ENCODE data around the gene KLRC3.
"Not testable (repeated sequence)": the region's sequence is repeated elsewhere in the genome, so short reads cannot be mapped to it uniquely, and the experiment has no call there.

The KLRC3 gene

DNA sequence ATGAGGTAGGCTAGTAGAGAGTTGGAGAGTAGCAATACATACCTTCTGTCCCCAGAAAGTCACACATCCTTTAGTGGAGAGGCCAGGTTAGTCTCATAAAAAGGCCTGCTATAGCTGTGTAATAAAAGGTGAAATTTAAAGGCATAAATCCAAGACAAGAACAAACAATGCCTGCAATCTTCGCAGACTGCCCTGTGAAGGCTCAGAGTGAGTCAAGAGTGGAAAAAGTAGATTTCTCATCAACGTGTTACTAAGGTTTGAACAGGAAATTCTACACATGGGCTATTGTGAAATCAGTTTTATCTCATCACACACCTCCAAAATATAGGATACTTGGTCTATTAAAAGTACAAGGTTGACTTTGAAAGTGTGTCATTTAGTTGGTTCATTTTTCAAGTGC is 32.8 kb upstream of the KLRC3 start, which contains the start of gene KLRC1:
Gene KLRC1 (minus strand): TSS at position 222 of the 400 bp plus-strand sequence. CDS start 2,221 bp downstream, outside the sequence.
- H3K27ac ChIP-seq (ENCODE audit: low read depth, low read length) = no peak within 1 kb of the TSS
- TF ChIP-seq CTCF (IDR thresholded peaks at IDR 0.05; ENCODE audit: low read depth, low read length, poor library complexity, severe bottlenecking) = no peak
- no peak for TF ChIP-seq EZH2phosphoT487 (IDR thresholded peaks at IDR 0.05; ENCODE audit: borderline replicate concordance, low read length)
- H3K36me3 ChIP-seq (ENCODE audit: control insufficient read depth, low read length) = no peaks in the 10 kb centered on the region
- H3K9me3 ChIP-seq (ENCODE audit: control insufficient read depth, insufficient read depth, low read length) = peaks cover 10% of the 10 kb centered on the region; the same call in 1 of the 2 replicates
- no peaks in the 10 kb centered on the region for H3F3A ChIP-seq (ENCODE audit: control insufficient read depth, insufficient read depth)
- no peaks in the 10 kb centered on the region for H4K20me1 ChIP-seq (ENCODE audit: control insufficient read depth, insufficient read depth, low read depth, low read length)
- H3K4me1 ChIP-seq (ENCODE audit: control insufficient read depth, low read length) = peaks cover 7% of the 10 kb centered on the region
- H3K79me2 ChIP-seq (ENCODE audit: control insufficient read depth, low read length) = no peaks in the 10 kb centered on the region
- no peaks in the 10 kb centered on the region; the same call in 1 of the 2 replicates for H3K9me2 ChIP-seq (replicated peaks; ENCODE audit: control insufficient read depth, low read length)
- H3K4me3 ChIP-seq (ENCODE audit: low read length) = no peak within 1 kb of the TSS
- no peaks in the 10 kb centered on the region for H3K27me3 ChIP-seq (ENCODE audit: control insufficient read depth, low read length)
- no peak within 1 kb of the TSS for H3K4me2 ChIP-seq (ENCODE audit: low read length)

DNA sequence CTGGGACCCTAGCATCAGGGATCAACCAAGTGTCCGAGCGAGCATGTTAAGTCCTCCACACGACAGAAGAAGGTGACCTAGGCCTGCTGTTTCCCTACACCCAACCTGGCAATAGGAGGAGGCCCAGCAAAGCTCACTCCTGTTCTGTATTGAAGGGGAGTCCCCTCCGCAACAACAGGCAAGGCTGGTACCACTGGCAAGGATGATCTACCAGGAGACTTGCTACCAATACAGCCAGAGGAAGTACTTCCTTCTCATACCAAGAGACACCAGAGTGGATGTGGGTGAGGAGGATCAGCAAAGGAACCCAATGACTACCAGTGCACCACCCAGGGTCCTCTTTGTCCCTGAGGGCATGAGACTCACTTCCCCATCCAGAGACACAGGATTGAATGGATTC is 27.8 kb upstream of the KLRC3 start:
- H3K9me2 ChIP-seq (replicated peaks; ENCODE audit: control insufficient read depth, low read length) = no peaks in the 10 kb centered on the region; the same call in 1 of the 2 replicates
- H3K9me3 ChIP-seq (ENCODE audit: control insufficient read depth, insufficient read depth, low read length) = no peaks in the 10 kb centered on the region
- TF ChIP-seq EZH2phosphoT487 (IDR thresholded peaks at IDR 0.05; ENCODE audit: borderline replicate concordance, low read length) (no peak), CTCF (IDR thresholded peaks at IDR 0.05; ENCODE audit: low read depth, low read length, poor library complexity, severe bottlenecking) (no peak)
- H3K4me2 ChIP-seq (ENCODE audit: low read length) = no peak overlapping the region
- H3K36me3 ChIP-seq (ENCODE audit: control insufficient read depth, low read length) = no peaks in the 10 kb centered on the region
- no peaks in the 10 kb centered on the region for H4K20me1 ChIP-seq (ENCODE audit: control insufficient read depth, insufficient read depth, low read depth, low read length)
- H3K4me1 ChIP-seq (ENCODE audit: control insufficient read depth, low read length) = no peaks in the 10 kb centered on the region
- H3F3A ChIP-seq (ENCODE audit: control insufficient read depth, insufficient read depth) = no peaks in the 10 kb centered on the region
- no peaks in the 10 kb centered on the region for H3K79me2 ChIP-seq (ENCODE audit: control insufficient read depth, low read length)
- H3K27me3 ChIP-seq (ENCODE audit: control insufficient read depth, low read length) = no peaks in the 10 kb centered on the region
- no peak overlapping the region for H3K27ac ChIP-seq (ENCODE audit: low read depth, low read length)
- no peak overlapping the region for H3K4me3 ChIP-seq (ENCODE audit: low read length)

DNA sequence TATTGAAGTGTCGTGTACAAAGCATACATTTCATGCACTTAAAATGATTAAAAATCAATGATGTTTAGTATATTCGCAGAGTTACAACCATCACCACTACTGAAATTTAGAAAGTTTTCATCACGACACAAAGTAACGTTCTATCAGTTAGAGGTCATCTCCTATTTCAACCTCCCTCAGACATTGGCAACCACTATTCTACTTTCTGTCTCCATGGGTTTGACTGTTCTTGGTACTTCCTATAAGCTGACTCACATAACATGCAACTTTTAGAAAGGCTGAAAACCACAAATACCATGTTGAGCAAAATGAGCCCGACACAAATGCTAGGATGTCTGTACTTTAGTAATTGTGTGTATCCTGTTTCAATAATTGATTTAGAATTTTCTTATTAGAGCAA is 25.7 kb upstream of the KLRC3 start:
- not testable (repeated sequence) for H3K27me3 ChIP-seq (ENCODE audit: control insufficient read depth, low read length); H3K79me2 ChIP-seq (ENCODE audit: control insufficient read depth, low read length); H3K9me2 ChIP-seq (replicated peaks; ENCODE audit: control insufficient read depth, low read length); H3K4me1 ChIP-seq (ENCODE audit: control insufficient read depth, low read length); H3K4me3 ChIP-seq (ENCODE audit: low read length); H3K4me2 ChIP-seq (ENCODE audit: low read length); H3K9me3 ChIP-seq (ENCODE audit: control insufficient read depth, insufficient read depth, low read length); H3F3A ChIP-seq (ENCODE audit: control insufficient read depth, insufficient read depth); H3K27ac ChIP-seq (ENCODE audit: low read depth, low read length); H3K36me3 ChIP-seq (ENCODE audit: control insufficient read depth, low read length); H4K20me1 ChIP-seq (ENCODE audit: control insufficient read depth, insufficient read depth, low read depth, low read length)

- H3K9me2 ChIP-seq (replicated peaks; ENCODE audit: control insufficient read depth, low read length); H3K4me3 ChIP-seq (ENCODE audit: low read length); H3K79me2 ChIP-seq (ENCODE audit: control insufficient read depth, low read length); H3K9me3 ChIP-seq (ENCODE audit: control insufficient read depth, insufficient read depth, low read length); H3K4me1 ChIP-seq (ENCODE audit: control insufficient read depth, low read length); H3K27ac ChIP-seq (ENCODE audit: low read depth, low read length); H3K27me3 ChIP-seq (ENCODE audit: control insufficient read depth, low read length); H3K4me2 ChIP-seq (ENCODE audit: low read length); H3K36me3 ChIP-seq (ENCODE audit: control insufficient read depth, low read length); H4K20me1 ChIP-seq (ENCODE audit: control insufficient read depth, insufficient read depth, low read depth, low read length); H3F3A ChIP-seq (ENCODE audit: control insufficient read depth, insufficient read depth): not testable (repeated sequence)
Observed at GRCh38 chr12:10441144-10441543, 20.7 kb upstream of the KLRC3 start.

GRCh38 chr12:10439608-10440274 is 19.3 kb upstream of the KLRC3 start:
- not testable (repeated sequence) for H3K36me3 ChIP-seq (ENCODE audit: control insufficient read depth, low read length); H4K20me1 ChIP-seq (ENCODE audit: control insufficient read depth, insufficient read depth, low read depth, low read length); H3K9me2 ChIP-seq (replicated peaks; ENCODE audit: control insufficient read depth, low read length); H3K79me2 ChIP-seq (ENCODE audit: control insufficient read depth, low read length); H3K27ac ChIP-seq (ENCODE audit: low read depth, low read length); H3K9me3 ChIP-seq (ENCODE audit: control insufficient read depth, insufficient read depth, low read length); H3K27me3 ChIP-seq (ENCODE audit: control insufficient read depth, low read length); H3F3A ChIP-seq (ENCODE audit: control insufficient read depth, insufficient read depth); H3K4me1 ChIP-seq (ENCODE audit: control insufficient read depth, low read length); H3K4me3 ChIP-seq (ENCODE audit: low read length); H3K4me2 ChIP-seq (ENCODE audit: low read length)

GRCh38 chr12:10437601-10438000 is 17.2 kb upstream of the KLRC3 start:
- not testable (repeated sequence) for H3K27ac ChIP-seq (ENCODE audit: low read depth, low read length); H3K79me2 ChIP-seq (ENCODE audit: control insufficient read depth, low read length); H3K36me3 ChIP-seq (ENCODE audit: control insufficient read depth, low read length); H3K9me3 ChIP-seq (ENCODE audit: control insufficient read depth, insufficient read depth, low read length); H3K27me3 ChIP-seq (ENCODE audit: control insufficient read depth, low read length); H3K9me2 ChIP-seq (replicated peaks; ENCODE audit: control insufficient read depth, low read length); H4K20me1 ChIP-seq (ENCODE audit: control insufficient read depth, insufficient read depth, low read depth, low read length); H3K4me2 ChIP-seq (ENCODE audit: low read length); H3K4me1 ChIP-seq (ENCODE audit: control insufficient read depth, low read length); H3K4me3 ChIP-seq (ENCODE audit: low read length); H3F3A ChIP-seq (ENCODE audit: control insufficient read depth, insufficient read depth)
